ENCODE measurements around the gene GCM1. TPM values are rescaled to one million over a fixed set of nuclear protein-coding genes. Genes with fewer than 3 reads are reported as not detected.

Gene GCM1
- total RNA-seq, 1 experiment from 2014 or later, result not detected

- no peak overlapping the region for H3K27ac ChIP-seq (ENCODE audit: low read length)
- intact Hi-C loops (cut with micrococcal nuclease; ENCODE audit: unreplicated experiment) (loop anchor here (10.0 kb wide), 1 partner anchor 120 kb away; no protein-coding TSS in a partner anchor), in situ Hi-C loops (cut with HindIII; ENCODE audit: low pct_unique_long_range_greater_than_20kb, low sequenced_read_pairs) (no loop called here)
- no peaks in the 10 kb centered on the region for H3K9me3 ChIP-seq (ENCODE audit: control insufficient read depth, insufficient read depth, low read depth, low read length)
- ATAC-seq (no peak), DNase-seq (ENCODE audit: low read depth, low spot score) (no peak)
- no TSS peak for BruUV-seq (replicated peaks)
- H3K27me3 ChIP-seq (ENCODE audit: control insufficient read depth, insufficient read depth, low read length), result no peaks in the 10 kb centered on the region
- POLR2A ChIA-PET, result interaction anchor here (0.5 kb wide), 1 partner anchor 38 kb away, joined by 3 read pairs; no protein-coding TSS in a partner anchor
- H3K4me1 ChIP-seq (ENCODE audit: control insufficient read depth, insufficient read depth, low read length), result no peaks in the 10 kb centered on the region
- H3K4me3 ChIP-seq (ENCODE audit: low read depth in 2 of 2, low read length in 2 of 2), result no peak overlapping the region
- CTCF ChIA-PET, result interaction anchor here (1.0 kb wide), 1 partner anchor 311 kb away, joined by 5 read pairs; no protein-coding TSS in a partner anchor
- H3K36me3 ChIP-seq (ENCODE audit: control insufficient read depth, insufficient read depth, low read length), result no peaks in the 10 kb centered on the region
- no peak for TF ChIP-seq TCF7L2 (IDR thresholded peaks at IDR 0.05; ENCODE audit: low read depth, low read length)
- TF ChIP-seq REST (IDR thresholded peaks at IDR 0.05; ENCODE audit: insufficient read depth in 1 of 2, low read depth in 2 of 2, low read length in 1 of 2), result no peak
These were observed 26.4 kb upstream of the GCM1 start for GRCh38 chr6:53175027-53175426.

GRCh38 chr6:53172468-53172803 lies 23.8 kb upstream of the GCM1 start:
- Histone ChIP-seq H3K36me3 (ENCODE audit: control insufficient read depth, insufficient read depth, low read length) (no peaks in the 10 kb centered on the region), H3K4me3 (ENCODE audit: low read depth in 2 of 2, low read length in 2 of 2) (no peak overlapping the region), H3K4me1 (ENCODE audit: control insufficient read depth, insufficient read depth, low read length) (no peaks in the 10 kb centered on the region), H3K9me3 (ENCODE audit: control insufficient read depth, insufficient read depth, low read depth, low read length) (no peaks in the 10 kb centered on the region), H3K27ac (ENCODE audit: low read length) (no peak overlapping the region), H3K27me3 (ENCODE audit: control insufficient read depth, insufficient read depth, low read length) (no peaks in the 10 kb centered on the region)
- DNase-seq (ENCODE audit: low read depth, low spot score) (no peak), ATAC-seq (no peak)
- BruUV-seq (replicated peaks), result no TSS peak
- CTCF ChIA-PET, result interaction anchor here (1.2 kb wide), 1 partner anchor 16 kb away, joined by 5 read pairs; no protein-coding TSS in a partner anchor
- in situ Hi-C loops (cut with HindIII; ENCODE audit: low pct_unique_long_range_greater_than_20kb, low sequenced_read_pairs) (no loop called here), intact Hi-C loops (cut with micrococcal nuclease; ENCODE audit: unreplicated experiment) (loop anchor here (1.0 to 10.0 kb wide), 2 partner anchors 122 to 313 kb away; no protein-coding TSS in a partner anchor)
- POLR2A ChIA-PET, result no interaction called here
- TF ChIP-seq POLR2AphosphoS5 (IDR thresholded peaks at IDR 0.05; ENCODE audit: low read depth, low read length), result no peak
- TF ChIP-seq TCF7L2 (IDR thresholded peaks at IDR 0.05; ENCODE audit: low read depth, low read length), result no peak
- no peak for TF ChIP-seq SIN3A (IDR thresholded peaks at IDR 0.05; ENCODE audit: borderline replicate concordance, insufficient read depth, low read depth, low read length)
- TF ChIP-seq REST (IDR thresholded peaks at IDR 0.05; ENCODE audit: insufficient read depth in 1 of 2, low read depth in 2 of 2, low read length in 1 of 2), result no peak
- TF ChIP-seq CTCF (IDR thresholded peaks at IDR 0.05), result no peak

Measured in Panc1 (cell line).